ENCODE results near the gene DDR2.

DNA sequence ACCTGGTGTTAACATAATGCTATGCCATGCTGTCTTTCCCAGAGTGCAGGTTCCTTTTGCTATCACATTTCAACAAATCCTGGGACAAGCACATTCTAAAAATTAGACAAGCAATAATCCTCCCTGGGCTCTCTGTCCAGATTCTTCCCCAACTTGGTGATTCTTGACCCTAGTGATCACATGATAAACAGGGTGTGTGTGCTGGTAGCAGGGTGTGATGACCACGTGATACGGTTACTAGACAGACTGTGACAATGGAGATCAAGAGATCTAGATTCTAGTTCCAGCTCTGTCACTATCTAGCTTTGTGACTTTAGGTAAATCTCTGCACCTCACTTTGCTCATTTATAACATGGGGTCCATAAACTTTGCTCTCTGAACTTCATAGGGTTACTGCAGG is 96.3 kb downstream of the DDR2 start:
- TF ChIP-seq, protein P1, sequence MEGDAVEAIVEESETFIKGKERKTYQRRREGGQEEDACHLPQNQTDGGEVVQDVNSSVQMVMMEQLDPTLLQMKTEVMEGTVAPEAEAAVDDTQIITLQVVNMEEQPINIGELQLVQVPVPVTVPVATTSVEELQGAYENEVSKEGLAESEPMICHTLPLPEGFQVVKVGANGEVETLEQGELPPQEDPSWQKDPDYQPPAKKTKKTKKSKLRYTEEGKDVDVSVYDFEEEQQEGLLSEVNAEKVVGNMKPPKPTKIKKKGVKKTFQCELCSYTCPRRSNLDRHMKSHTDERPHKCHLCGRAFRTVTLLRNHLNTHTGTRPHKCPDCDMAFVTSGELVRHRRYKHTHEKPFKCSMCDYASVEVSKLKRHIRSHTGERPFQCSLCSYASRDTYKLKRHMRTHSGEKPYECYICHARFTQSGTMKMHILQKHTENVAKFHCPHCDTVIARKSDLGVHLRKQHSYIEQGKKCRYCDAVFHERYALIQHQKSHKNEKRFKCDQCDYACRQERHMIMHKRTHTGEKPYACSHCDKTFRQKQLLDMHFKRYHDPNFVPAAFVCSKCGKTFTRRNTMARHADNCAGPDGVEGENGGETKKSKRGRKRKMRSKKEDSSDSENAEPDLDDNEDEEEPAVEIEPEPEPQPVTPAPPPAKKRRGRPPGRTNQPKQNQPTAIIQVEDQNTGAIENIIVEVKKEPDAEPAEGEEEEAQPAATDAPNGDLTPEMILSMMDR (IDR thresholded peaks at IDR 0.05) = no peak
- TF ChIP-seq EZH2phosphoT487 (IDR thresholded peaks at IDR 0.05) = no peak
